GM23338 (cell line): ENCODE results near the gene RAB43.

ENCODE experiments used
- EZH2 ChIP-seq: fragments of 200-600 bp; sonication (generic); IDR thresholded peaks from one replicate; pipeline ENCODE4 v1.8.0; 2017; ENCODE audit warnings: antibody characterized with exemption, mild to moderate bottlenecking, low read depth; ENCODE audit not compliant: unreplicated experiment
- EZH2phosphoT487 ChIP-seq: fragments of 200-600 bp; sonication (generic); IDR thresholded peaks from one replicate; pipeline ENCODE4 v1.8.1; 2018; ENCODE audit warnings: antibody characterized with exemption; ENCODE audit not compliant: unreplicated experiment
- POLR2AphosphoS5 ChIP-seq: IDR thresholded peaks from 2 replicates; pipeline ENCODE4 v1.6.1; 2016; ENCODE audit warnings: antibody characterized with exemption, low read depth
- STAT1 ChIP-seq: IDR thresholded peaks from one replicate; pipeline ENCODE4 v1.6.1; 2016; ENCODE audit warnings: antibody characterized with exemption; ENCODE audit not compliant: unreplicated experiment
- TF ChIP-seq, protein P1 (sequence below), 2 experiments: fragments of 200-600 bp in 1 of 2; sonication (generic) in 1 of 2; conservative IDR thresholded peaks; 2 replicates each; pipeline versions ENCODE4 v1.5.1 to v1.6.1; 2016 to 2017; ENCODE audit warnings: antibody characterized with exemption in 2 of 2, low read depth in 2 of 2, mild to moderate bottlenecking in 2 of 2, moderate library complexity in 1 of 2
- TF ChIP-seq, protein P2 (sequence below): IDR thresholded peaks from 2 replicates; pipeline ENCODE4 v1.6.1; 2016; ENCODE audit warnings: antibody characterized with exemption
- TF ChIP-seq, protein P3 (sequence below): IDR thresholded peaks from one replicate; pipeline ENCODE4 v1.6.1; 2018; ENCODE audit warnings: antibody characterized with exemption; ENCODE audit not compliant: unreplicated experiment

DNA sequence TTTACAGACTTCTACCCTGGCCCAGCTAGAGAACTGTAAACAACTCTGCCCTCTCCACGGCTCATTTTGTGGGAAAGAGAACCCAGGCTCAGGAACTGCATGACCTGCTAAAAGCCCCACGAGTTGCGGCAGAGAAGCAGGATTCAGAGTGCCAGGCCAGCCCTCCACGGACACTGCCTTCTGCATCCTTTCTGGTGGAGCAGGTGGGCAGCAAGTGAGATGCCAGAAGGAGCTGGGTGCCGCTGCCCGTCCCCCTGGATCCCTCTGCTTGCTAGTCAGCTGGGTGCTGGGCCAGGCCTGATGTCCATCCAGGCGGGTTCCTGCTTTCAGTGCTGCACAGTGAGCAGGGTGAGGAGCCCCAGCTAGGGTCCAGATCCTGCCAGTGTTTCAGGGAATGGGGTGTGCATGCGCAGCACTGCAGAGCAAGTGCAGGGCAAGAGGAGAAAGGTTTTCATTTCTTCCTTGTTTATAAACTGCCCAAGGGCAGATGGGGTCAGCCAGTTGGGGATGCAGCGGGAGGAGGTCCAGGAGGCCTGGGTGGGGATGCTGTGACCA, 5.2 kb upstream of the RAB43 start:
- TF ChIP-seq, protein P1, sequence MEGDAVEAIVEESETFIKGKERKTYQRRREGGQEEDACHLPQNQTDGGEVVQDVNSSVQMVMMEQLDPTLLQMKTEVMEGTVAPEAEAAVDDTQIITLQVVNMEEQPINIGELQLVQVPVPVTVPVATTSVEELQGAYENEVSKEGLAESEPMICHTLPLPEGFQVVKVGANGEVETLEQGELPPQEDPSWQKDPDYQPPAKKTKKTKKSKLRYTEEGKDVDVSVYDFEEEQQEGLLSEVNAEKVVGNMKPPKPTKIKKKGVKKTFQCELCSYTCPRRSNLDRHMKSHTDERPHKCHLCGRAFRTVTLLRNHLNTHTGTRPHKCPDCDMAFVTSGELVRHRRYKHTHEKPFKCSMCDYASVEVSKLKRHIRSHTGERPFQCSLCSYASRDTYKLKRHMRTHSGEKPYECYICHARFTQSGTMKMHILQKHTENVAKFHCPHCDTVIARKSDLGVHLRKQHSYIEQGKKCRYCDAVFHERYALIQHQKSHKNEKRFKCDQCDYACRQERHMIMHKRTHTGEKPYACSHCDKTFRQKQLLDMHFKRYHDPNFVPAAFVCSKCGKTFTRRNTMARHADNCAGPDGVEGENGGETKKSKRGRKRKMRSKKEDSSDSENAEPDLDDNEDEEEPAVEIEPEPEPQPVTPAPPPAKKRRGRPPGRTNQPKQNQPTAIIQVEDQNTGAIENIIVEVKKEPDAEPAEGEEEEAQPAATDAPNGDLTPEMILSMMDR (conservative IDR thresholded peaks at IDR 0.05; ENCODE audit: low read depth in 2 of 2), result no peak
- TF ChIP-seq EZH2phosphoT487, result no peak
- TF ChIP-seq, protein P2, sequence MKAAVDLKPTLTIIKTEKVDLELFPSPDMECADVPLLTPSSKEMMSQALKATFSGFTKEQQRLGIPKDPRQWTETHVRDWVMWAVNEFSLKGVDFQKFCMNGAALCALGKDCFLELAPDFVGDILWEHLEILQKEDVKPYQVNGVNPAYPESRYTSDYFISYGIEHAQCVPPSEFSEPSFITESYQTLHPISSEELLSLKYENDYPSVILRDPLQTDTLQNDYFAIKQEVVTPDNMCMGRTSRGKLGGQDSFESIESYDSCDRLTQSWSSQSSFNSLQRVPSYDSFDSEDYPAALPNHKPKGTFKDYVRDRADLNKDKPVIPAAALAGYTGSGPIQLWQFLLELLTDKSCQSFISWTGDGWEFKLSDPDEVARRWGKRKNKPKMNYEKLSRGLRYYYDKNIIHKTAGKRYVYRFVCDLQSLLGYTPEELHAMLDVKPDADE, result no peak
- TF ChIP-seq, protein P3, sequence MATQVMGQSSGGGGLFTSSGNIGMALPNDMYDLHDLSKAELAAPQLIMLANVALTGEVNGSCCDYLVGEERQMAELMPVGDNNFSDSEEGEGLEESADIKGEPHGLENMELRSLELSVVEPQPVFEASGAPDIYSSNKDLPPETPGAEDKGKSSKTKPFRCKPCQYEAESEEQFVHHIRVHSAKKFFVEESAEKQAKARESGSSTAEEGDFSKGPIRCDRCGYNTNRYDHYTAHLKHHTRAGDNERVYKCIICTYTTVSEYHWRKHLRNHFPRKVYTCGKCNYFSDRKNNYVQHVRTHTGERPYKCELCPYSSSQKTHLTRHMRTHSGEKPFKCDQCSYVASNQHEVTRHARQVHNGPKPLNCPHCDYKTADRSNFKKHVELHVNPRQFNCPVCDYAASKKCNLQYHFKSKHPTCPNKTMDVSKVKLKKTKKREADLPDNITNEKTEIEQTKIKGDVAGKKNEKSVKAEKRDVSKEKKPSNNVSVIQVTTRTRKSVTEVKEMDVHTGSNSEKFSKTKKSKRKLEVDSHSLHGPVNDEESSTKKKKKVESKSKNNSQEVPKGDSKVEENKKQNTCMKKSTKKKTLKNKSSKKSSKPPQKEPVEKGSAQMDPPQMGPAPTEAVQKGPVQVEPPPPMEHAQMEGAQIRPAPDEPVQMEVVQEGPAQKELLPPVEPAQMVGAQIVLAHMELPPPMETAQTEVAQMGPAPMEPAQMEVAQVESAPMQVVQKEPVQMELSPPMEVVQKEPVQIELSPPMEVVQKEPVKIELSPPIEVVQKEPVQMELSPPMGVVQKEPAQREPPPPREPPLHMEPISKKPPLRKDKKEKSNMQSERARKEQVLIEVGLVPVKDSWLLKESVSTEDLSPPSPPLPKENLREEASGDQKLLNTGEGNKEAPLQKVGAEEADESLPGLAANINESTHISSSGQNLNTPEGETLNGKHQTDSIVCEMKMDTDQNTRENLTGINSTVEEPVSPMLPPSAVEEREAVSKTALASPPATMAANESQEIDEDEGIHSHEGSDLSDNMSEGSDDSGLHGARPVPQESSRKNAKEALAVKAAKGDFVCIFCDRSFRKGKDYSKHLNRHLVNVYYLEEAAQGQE, result no peak
- TF ChIP-seq EZH2, result no peak
- TF ChIP-seq STAT1, result no peak
- TF ChIP-seq POLR2AphosphoS5, result no peak
